Breast epithelium (tissue), 4 donors: ENCODE data around the gene NOS1AP. TPM values are rescaled to one million over a fixed set of nuclear protein-coding genes. Genes with fewer than 3 reads are reported as not detected.

ENCODE experiments used
- DNase-seq, 2 donors: peaks; one replicate each; pipeline ENCODE4 v3.0.0-alpha.2; 2019; ENCODE audit warnings: low spot score in 2 of 2
- H3K27ac ChIP-seq, 2 donors: fragments of 200-600 bp; sonication (generic) in 1 of 2; one replicate each; pipeline ENCODE4 v1.5.1; 2016 to 2019; ENCODE audit warnings: mild to moderate bottlenecking in 1 of 2
- H3K27me3 ChIP-seq, 2 donors: fragments of 200-600 bp; sonication (generic) in 1 of 2; one replicate each; pipeline versions ENCODE4 v1.5.1 to v1.6.0; 2017 to 2019; ENCODE audit warnings: control low read depth in 1 of 2, mild to moderate bottlenecking in 1 of 2
- H3K36me3 ChIP-seq: fragments of 200-600 bp; one replicate; pipeline ENCODE4 v1.5.1; 2019
- H3K4me1 ChIP-seq, 2 donors: fragments of 200-600 bp; sonication (generic); one replicate each; pipeline ENCODE4 v1.5.1; 2016 to 2019; ENCODE audit warnings: control low read depth in 1 of 2
- H3K4me3 ChIP-seq, 3 donors: fragments of 200-600 bp; sonication (generic); 1 replicate in 2 of 3; 2 replicates in 1 of 3; pipeline ENCODE4 v1.5.1; 2016 to 2019; ENCODE audit warnings: mild to moderate bottlenecking in 3 of 3, moderate library complexity in 2 of 3
- H3K9me3 ChIP-seq, 2 donors: fragments of 200-600 bp; sonication (generic) in 1 of 2; one replicate each; pipeline ENCODE4 v1.5.1; 2016 to 2019; ENCODE audit warnings: control low read depth in 1 of 2
- POLR2A ChIP-seq: fragments of 450-650 bp; IDR thresholded peaks from one replicate; pipeline ENCODE4 v1.6.1; 2016; ENCODE audit warnings: antibody characterized with exemption, mild to moderate bottlenecking, moderate library complexity
- POLR2AphosphoS5 ChIP-seq, 3 donors: sonication (generic); formaldehyde crosslinking; IDR thresholded peaks; one replicate each; pipeline ENCODE4 v1.6.1; 2017; ENCODE audit warnings: antibody characterized with exemption in 3 of 3
- intact Hi-C: fragments of 100-400 bp; cut with DNase I; formaldehyde crosslinking; loops from one replicate; pipeline ENCODE4 v1.15.1; 2023; ENCODE audit warnings: low total_unique reads
- total RNA-seq, 3 donors: library from RNA; depleted of rRNA; stranded (reverse); fragments of >200 nt; gene quantifications; one replicate each; pipeline ENCODE4 v1.1.0, GENCODE V29; 2016
- TF ChIP-seq, protein P1 (sequence below), 3 donors: fragments of 450-650 bp; IDR thresholded peaks; one replicate each; pipeline ENCODE4 v1.5.1; 2016 to 2017; ENCODE audit warnings: antibody characterized with exemption in 3 of 3, mild to moderate bottlenecking in 3 of 3, moderate library complexity in 3 of 3

Gene NOS1AP
- total RNA-seq, 3 donors from 2014 or later = 2.2 to 17.6 (median 11.8) TPM

DNA sequence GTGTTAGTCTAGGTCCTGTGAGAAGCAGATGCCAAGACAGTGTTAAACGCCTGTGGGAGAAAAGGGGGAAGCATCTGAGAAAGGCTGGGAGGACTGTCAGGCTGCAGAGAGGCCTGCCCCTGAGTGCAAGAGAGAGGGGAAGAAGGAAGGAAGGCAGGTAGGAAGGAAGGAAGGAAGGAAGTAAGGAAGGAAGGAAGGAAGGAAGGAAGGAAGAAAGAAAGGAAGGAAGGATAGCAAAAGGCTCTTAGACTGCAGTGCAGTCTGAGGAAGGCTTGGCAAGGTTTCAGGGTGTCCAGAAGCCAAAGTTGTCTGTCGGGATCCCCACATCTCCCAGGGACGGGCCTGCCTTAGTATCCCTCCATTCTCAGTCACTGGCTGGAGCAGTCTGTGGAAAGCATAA, 224.5 kb downstream of the NOS1AP start:
- Histone ChIP-seq H3K36me3 (no peaks in the 10 kb centered on the region), H3K27ac (no peak overlapping the region), H3K27me3 (no peaks in the 10 kb centered on the region), H3K4me1 (no peaks in the 10 kb centered on the region), H3K4me3 (no peak overlapping the region), H3K9me3 (no peaks in the 10 kb centered on the region)
- no peak for DNase-seq
- TF ChIP-seq POLR2AphosphoS5 (IDR thresholded peaks at IDR 0.05) (no peak), POLR2A (no peak)
- TF ChIP-seq, protein P1, sequence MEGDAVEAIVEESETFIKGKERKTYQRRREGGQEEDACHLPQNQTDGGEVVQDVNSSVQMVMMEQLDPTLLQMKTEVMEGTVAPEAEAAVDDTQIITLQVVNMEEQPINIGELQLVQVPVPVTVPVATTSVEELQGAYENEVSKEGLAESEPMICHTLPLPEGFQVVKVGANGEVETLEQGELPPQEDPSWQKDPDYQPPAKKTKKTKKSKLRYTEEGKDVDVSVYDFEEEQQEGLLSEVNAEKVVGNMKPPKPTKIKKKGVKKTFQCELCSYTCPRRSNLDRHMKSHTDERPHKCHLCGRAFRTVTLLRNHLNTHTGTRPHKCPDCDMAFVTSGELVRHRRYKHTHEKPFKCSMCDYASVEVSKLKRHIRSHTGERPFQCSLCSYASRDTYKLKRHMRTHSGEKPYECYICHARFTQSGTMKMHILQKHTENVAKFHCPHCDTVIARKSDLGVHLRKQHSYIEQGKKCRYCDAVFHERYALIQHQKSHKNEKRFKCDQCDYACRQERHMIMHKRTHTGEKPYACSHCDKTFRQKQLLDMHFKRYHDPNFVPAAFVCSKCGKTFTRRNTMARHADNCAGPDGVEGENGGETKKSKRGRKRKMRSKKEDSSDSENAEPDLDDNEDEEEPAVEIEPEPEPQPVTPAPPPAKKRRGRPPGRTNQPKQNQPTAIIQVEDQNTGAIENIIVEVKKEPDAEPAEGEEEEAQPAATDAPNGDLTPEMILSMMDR (IDR thresholded peaks at IDR 0.05) = no peak
- intact Hi-C loops = no loop called here

DNA sequence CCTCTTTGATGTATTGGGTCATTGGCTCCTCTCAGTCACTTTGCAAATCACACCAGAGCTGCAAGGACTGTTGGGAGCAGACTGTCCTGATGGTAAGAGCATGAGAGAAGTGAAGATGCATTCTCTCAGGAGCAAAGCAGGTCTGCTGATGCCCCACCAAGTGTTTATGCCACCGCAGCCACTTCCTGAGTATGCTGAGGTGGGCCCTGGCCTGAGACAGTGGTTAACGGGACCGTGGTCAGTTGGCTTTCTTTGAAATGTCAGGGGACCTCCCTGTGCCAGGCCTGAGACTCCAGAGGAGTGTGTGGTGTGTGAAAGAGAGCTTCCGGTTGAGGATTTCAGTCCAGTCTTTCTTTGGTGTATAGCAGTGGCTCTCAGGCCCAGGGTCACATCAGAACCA, 227.7 kb downstream of the NOS1AP start:
- no peak for TF ChIP-seq POLR2A
- TF ChIP-seq POLR2AphosphoS5 (IDR thresholded peaks at IDR 0.05) = no peak
- TF ChIP-seq, protein P1 (IDR thresholded peaks at IDR 0.05) = no peak
- no peaks in the 10 kb centered on the region for H3K36me3 ChIP-seq
- no peaks in the 10 kb centered on the region for H3K4me1 ChIP-seq
- H3K27me3 ChIP-seq = no peaks in the 10 kb centered on the region
- no peak overlapping the region for H3K27ac ChIP-seq
- no peak for DNase-seq
- intact Hi-C loops = no loop called here
- H3K4me3 ChIP-seq = no peak overlapping the region
- H3K9me3 ChIP-seq = peaks cover 0 to 7% of the 10 kb centered on the region in 2 donors

GRCh38 chr1:162298266-162298665, 228.8 kb downstream of the NOS1AP start:
- TF ChIP-seq POLR2AphosphoS5 (IDR thresholded peaks at IDR 0.05) = no peak
- Histone ChIP-seq H3K27me3 (no peaks in the 10 kb centered on the region), H3K9me3 (peaks cover 0 to 7% of the 10 kb centered on the region in 2 donors), H3K4me1 (no peaks in the 10 kb centered on the region), H3K4me3 (no peak overlapping the region), H3K27ac (no peak overlapping the region), H3K36me3 (no peaks in the 10 kb centered on the region)
- intact Hi-C loops = no loop called here
- DNase-seq = no peak

GRCh38 chr1:162299018-162299417, 229.5 kb downstream of the NOS1AP start:
- Histone ChIP-seq H3K36me3 (no peaks in the 10 kb centered on the region), H3K27ac (no peak overlapping the region), H3K27me3 (no peaks in the 10 kb centered on the region), H3K4me1 (no peaks in the 10 kb centered on the region), H3K4me3 (no peak overlapping the region), H3K9me3 (peaks cover 0 to 7% of the 10 kb centered on the region in 2 donors)
- no peak for DNase-seq
- intact Hi-C loops = no loop called here
- TF ChIP-seq POLR2AphosphoS5 (IDR thresholded peaks at IDR 0.05) = no peak
- TF ChIP-seq, protein P1 (IDR thresholded peaks at IDR 0.05) = no peak
- no peak for TF ChIP-seq POLR2A

GRCh38 chr1:162300057-162300917, 230.8 kb downstream of the NOS1AP start:
- no peak for TF ChIP-seq POLR2A
- TF ChIP-seq, protein P1 (IDR thresholded peaks at IDR 0.05) = no peak
- DNase-seq = no peak
- Histone ChIP-seq H3K27me3 (no peaks in the 10 kb centered on the region), H3K4me3 (no peak overlapping the region), H3K9me3 (peaks cover 0 to 7% of the 10 kb centered on the region in 2 donors), H3K4me1 (no peaks in the 10 kb centered on the region), H3K36me3 (no peaks in the 10 kb centered on the region), H3K27ac (no peak overlapping the region)
- intact Hi-C loops = no loop called here
